Liver (tissue), 3 donors: ENCODE measurements around the gene MALAT1.

Experiments
- CTCF ChIP-seq: fragments of 150-350 bp; IDR thresholded peaks from 2 replicates; pipeline ENCODE4 v1.5.1; 2017; ENCODE audit warnings: improper control_type of control experiment, low read depth, low read length; ENCODE audit not compliant: missing input control
- EGR1 ChIP-seq, 2 donors: IDR thresholded peaks; 2 replicates each; pipeline ENCODE4 v1.6.1; 2016 to 2018; ENCODE audit warnings: antibody characterized with exemption in 2 of 2, low read depth in 2 of 2
- FOXA1 ChIP-seq: IDR thresholded peaks from 2 replicates; pipeline ENCODE4 v1.6.1; 2016; ENCODE audit warnings: antibody characterized with exemption
- GABPA ChIP-seq, 2 donors: IDR thresholded peaks in 1 of 2; conservative IDR thresholded peaks in 1 of 2; 2 replicates each; pipeline ENCODE4 v1.6.1; 2016; ENCODE audit warnings: antibody characterized with exemption in 2 of 2, mild to moderate bottlenecking in 1 of 2, moderate library complexity in 1 of 2
- JUND ChIP-seq, 2 donors: IDR thresholded peaks; 2 replicates each; pipeline ENCODE4 v1.6.1; 2016; ENCODE audit warnings: antibody characterized with exemption in 2 of 2
- RAD21 ChIP-seq, 2 donors: IDR thresholded peaks; 2 replicates each; pipeline ENCODE4 v1.6.1; 2016; ENCODE audit warnings: antibody characterized with exemption in 2 of 2, mild to moderate bottlenecking in 2 of 2
- REST ChIP-seq: IDR thresholded peaks from 2 replicates; pipeline ENCODE4 v1.6.1; 2016; ENCODE audit warnings: antibody characterized with exemption, mild to moderate bottlenecking
- RXRA ChIP-seq, 2 donors: IDR thresholded peaks; 2 replicates each; pipeline ENCODE4 v1.6.1; 2017 to 2018; ENCODE audit warnings: antibody characterized with exemption in 2 of 2, mild to moderate bottlenecking in 1 of 2
- SP1 ChIP-seq: IDR thresholded peaks from 2 replicates; pipeline ENCODE4 v1.6.1; 2018; ENCODE audit warnings: antibody characterized with exemption, mild to moderate bottlenecking
- TAF1 ChIP-seq: conservative IDR thresholded peaks from 2 replicates; pipeline ENCODE4 v1.6.1; 2016; ENCODE audit warnings: antibody characterized with exemption, mild to moderate bottlenecking
- YY1 ChIP-seq: IDR thresholded peaks from 2 replicates; pipeline ENCODE4 v1.6.1; 2016; ENCODE audit warnings: antibody characterized with exemption, mild to moderate bottlenecking
- TF ChIP-seq, protein P1 (sequence below): IDR thresholded peaks from 2 replicates; pipeline ENCODE4 v1.6.1; 2016; ENCODE audit warnings: antibody characterized with exemption
- TF ChIP-seq, protein P2 (sequence below): IDR thresholded peaks from 2 replicates; pipeline ENCODE4 v1.6.1; 2016; ENCODE audit warnings: antibody characterized with exemption
- TF ChIP-seq, protein P3 (sequence below): IDR thresholded peaks from 2 replicates; pipeline ENCODE4 v1.6.1; 2016; ENCODE audit warnings: antibody characterized with exemption
- donor health status: healthy.
- donor health status: healthy.

DNA sequence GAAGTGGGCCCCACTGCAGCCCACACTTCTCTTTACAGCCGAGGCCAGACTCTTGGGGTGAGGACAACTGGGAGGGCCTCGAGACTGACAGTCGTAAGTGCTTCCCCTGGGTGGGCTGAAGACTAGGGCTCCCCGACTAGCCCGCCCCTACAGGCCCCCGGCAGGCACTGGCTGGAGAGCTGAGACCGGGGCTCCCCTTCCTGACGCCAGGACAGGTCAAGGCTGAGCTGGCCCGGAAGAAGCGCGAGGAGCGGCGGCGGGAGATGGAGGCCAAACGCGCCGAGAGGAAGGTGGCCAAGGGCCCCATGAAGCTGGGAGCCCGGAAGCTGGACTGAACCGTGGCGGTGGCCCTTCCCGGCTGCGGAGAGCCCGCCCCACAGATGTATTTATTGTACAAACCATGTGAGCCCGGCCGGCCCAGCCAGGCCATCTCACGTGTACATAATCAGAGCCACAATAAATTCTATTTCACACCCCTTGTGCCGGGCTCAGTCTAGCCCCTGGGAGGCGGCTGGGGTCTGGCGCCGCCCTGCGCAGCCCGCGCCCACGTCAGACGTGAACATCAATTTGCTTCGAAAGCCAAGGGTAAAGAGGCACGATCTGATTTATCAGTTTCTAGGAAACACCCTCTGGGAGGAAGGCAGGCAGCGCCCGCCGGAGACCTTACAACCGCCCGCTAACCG, 39.5 kb downstream of the MALAT1 start:
- TF ChIP-seq TAF1 (no peak), CTCF (no peak), GABPA (IDR thresholded peaks at IDR 0.05 in 1 of 2, conservative IDR thresholded peaks at IDR 0.05 in 1 of 2) (no peak), YY1 (no peak), RAD21 (IDR thresholded peaks at IDR 0.05) (no peak), REST (no peak), EGR1 (IDR thresholded peaks at IDR 0.05; ENCODE audit: low read depth in 2 of 2) (no peak), RXRA (IDR thresholded peaks at IDR 0.05) (no peak), FOXA1 (no peak), SP1 (no peak), JUND (IDR thresholded peaks at IDR 0.05) (no peak)
- TF ChIP-seq, protein P1, sequence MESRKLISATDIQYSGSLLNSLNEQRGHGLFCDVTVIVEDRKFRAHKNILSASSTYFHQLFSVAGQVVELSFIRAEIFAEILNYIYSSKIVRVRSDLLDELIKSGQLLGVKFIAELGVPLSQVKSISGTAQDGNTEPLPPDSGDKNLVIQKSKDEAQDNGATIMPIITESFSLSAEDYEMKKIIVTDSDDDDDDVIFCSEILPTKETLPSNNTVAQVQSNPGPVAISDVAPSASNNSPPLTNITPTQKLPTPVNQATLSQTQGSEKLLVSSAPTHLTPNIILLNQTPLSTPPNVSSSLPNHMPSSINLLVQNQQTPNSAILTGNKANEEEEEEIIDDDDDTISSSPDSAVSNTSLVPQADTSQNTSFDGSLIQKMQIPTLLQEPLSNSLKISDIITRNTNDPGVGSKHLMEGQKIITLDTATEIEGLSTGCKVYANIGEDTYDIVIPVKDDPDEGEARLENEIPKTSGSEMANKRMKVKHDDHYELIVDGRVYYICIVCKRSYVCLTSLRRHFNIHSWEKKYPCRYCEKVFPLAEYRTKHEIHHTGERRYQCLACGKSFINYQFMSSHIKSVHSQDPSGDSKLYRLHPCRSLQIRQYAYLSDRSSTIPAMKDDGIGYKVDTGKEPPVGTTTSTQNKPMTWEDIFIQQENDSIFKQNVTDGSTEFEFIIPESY = no peak
- TF ChIP-seq, protein P2, sequence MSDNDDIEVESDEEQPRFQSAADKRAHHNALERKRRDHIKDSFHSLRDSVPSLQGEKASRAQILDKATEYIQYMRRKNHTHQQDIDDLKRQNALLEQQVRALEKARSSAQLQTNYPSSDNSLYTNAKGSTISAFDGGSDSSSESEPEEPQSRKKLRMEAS = no peak
- TF ChIP-seq, protein P3, sequence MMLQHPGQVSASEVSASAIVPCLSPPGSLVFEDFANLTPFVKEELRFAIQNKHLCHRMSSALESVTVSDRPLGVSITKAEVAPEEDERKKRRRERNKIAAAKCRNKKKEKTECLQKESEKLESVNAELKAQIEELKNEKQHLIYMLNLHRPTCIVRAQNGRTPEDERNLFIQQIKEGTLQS = no peak
